Astrocyte (in vitro differentiated cells and primary cell): ENCODE measurements around the gene PERM1.

Experiments used
- CTCF ChIP-seq: IDR thresholded peaks from 2 replicates; pipeline ENCODE4 v1.5.1; 2011; ENCODE audit warnings: low read depth, mild to moderate bottlenecking, inconsistent platforms, low read length, moderate library complexity; ENCODE audit not compliant: insufficient read depth
- EZH2 ChIP-seq: IDR thresholded peaks from 2 replicates; pipeline ENCODE4 v1.6.1; 2012; ENCODE audit warnings: mild to moderate bottlenecking, low read length, inconsistent platforms; ENCODE audit not compliant: insufficient read depth

- no peak for TF ChIP-seq CTCF
- TF ChIP-seq EZH2, result no peak
Observed at GRCh38 chr1:999725-1000356, 17.9 kb upstream of the PERM1 start, which contains the start of gene HES4.
